A549 (cell line): ENCODE data around the gene B4GALT1.

Source experiments
- CEBPB ChIP-seq, 2 experiments: fragments of >200 bp in 1 of 2; sonication (Bioruptor Twin) in 1 of 2; formaldehyde crosslinking in 1 of 2; IDR thresholded peaks; 2 replicates each; pipeline ENCODE4 v1.6.1; 2012 to 2016
- CTCF ChIP-seq: fragments of >200 bp; sonication (Bioruptor Twin); formaldehyde crosslinking; IDR thresholded peaks from 3 replicates; pipeline ENCODE4 v1.5.1; 2016
- EHMT2 ChIP-seq: fragments of 200-600 bp; sonication (generic); IDR thresholded peaks from 2 replicates; pipeline ENCODE4 v1.6.1; 2016; ENCODE audit warnings: antibody characterized with exemption, low read depth, mild to moderate bottlenecking, moderate library complexity
- FOSL2 ChIP-seq, 2 experiments: fragments of 450-650 bp in 1 of 2; fragments of >200 bp in 1 of 2; sonication (Bioruptor Twin) in 1 of 2; formaldehyde crosslinking; IDR thresholded peaks; 2 replicates each; pipeline versions ENCODE4 v1.5.0 to v1.6.1; 2016 to 2020; ENCODE audit warnings: mild to moderate bottlenecking in 1 of 2, moderate library complexity in 1 of 2
- MAZ ChIP-seq: fragments of 150-350 bp; IDR thresholded peaks from 2 replicates; pipeline ENCODE4 v1.6.1; 2014; ENCODE audit warnings: antibody characterized with exemption, low read depth, low read length, borderline replicate concordance
- PHF8 ChIP-seq: fragments of 200-600 bp; sonication (generic); IDR thresholded peaks from 2 replicates; pipeline ENCODE4 v1.6.1; 2016; ENCODE audit warnings: low read depth, mild to moderate bottlenecking, antibody characterized with exemption, moderate library complexity, borderline replicate concordance
- POLR2A ChIP-seq: IDR thresholded peaks from 2 replicates; pipeline ENCODE4 v1.6.1; 2012; ENCODE audit warnings: mild to moderate bottlenecking, low read length
- REST ChIP-seq: fragments of 200-600 bp; sonication (generic); IDR thresholded peaks from 2 replicates; pipeline ENCODE4 v1.6.1; 2016; ENCODE audit warnings: antibody characterized with exemption, mild to moderate bottlenecking, moderate library complexity

GRCh38 chr9:33172256-33173238 is 5.4 kb upstream of the B4GALT1 start:
- TF ChIP-seq CTCF (no peak), POLR2A (no peak), MAZ (no peak), FOSL2 (IDR thresholded peaks at IDR 0.05) (no peak), FOSL2 (CRISPR knock-in tag; IDR thresholded peaks at IDR 0.05) (no peak; the same call in 1 of the 2 replicates), PHF8 (no peak), REST (no peak), EHMT2 (no peak), CEBPB (IDR thresholded peaks at IDR 0.05) (peak; percentile 26 to 41; a peak in 2 of 4 replicates)
